Renal pelvis (tissue), 4 donors: Measurements from ENCODE around the gene DENND6B. TPM values are rescaled to one million over a fixed set of nuclear protein-coding genes. Genes with fewer than 3 reads are reported as not detected.
"Not testable (repeated sequence)": the region's sequence is repeated elsewhere in the genome, so short reads cannot be mapped to it uniquely, and the experiment has no call there.

Experiments used
- DNase-seq: peaks from one replicate; pipeline ENCODE4 v3.0.0-alpha.2; 2013
- polyA plus RNA-seq, 3 donors: library from polyadenylated mRNA; unstranded; fragments of 120-200 nt; gene quantifications; one replicate each; pipeline ENCODE4 v1.2.1, GENCODE V29; 2013; ENCODE audit not compliant: insufficient read length in 3 of 3

DENND6B gene
- polyA plus RNA-seq, 3 donors = 13.9 to 18.7 (median 18.5) TPM

- DNase-seq = no peak
Measured at GRCh38 chr22:50274311-50274710, 52.5 kb downstream of the DENND6B start.

DNA sequence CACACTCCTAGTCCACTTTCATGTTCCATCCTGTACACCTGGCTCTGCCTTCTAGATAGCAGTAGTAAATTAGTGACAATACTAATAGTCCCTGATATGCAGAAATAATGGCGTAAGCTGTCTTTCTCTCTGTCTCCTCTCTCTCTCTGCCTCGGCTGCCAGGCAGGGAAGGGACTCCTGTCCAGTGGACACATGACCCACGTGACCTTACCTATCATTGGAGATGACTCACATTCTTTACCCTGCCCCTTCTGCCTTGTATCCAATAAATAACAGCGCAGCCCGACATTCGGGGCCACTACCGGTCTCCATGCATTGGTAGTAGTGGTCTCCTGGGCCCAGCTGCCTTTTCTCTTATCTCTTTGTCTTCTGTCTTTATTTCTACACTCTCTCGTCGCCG is 53.0 kb downstream of the DENND6B start:
- DNase-seq = not testable (repeated sequence)

GRCh38 chr22:50273352-50273751 is 53.5 kb downstream of the DENND6B start:
- not testable (repeated sequence) for DNase-seq

- no peak for DNase-seq
Measured at GRCh38 chr22:50272044-50272802, 54.6 kb downstream of the DENND6B start.

- DNase-seq = no peak
Measured at GRCh38 chr22:50271519-50271970, 55.3 kb downstream of the DENND6B start.

DNA sequence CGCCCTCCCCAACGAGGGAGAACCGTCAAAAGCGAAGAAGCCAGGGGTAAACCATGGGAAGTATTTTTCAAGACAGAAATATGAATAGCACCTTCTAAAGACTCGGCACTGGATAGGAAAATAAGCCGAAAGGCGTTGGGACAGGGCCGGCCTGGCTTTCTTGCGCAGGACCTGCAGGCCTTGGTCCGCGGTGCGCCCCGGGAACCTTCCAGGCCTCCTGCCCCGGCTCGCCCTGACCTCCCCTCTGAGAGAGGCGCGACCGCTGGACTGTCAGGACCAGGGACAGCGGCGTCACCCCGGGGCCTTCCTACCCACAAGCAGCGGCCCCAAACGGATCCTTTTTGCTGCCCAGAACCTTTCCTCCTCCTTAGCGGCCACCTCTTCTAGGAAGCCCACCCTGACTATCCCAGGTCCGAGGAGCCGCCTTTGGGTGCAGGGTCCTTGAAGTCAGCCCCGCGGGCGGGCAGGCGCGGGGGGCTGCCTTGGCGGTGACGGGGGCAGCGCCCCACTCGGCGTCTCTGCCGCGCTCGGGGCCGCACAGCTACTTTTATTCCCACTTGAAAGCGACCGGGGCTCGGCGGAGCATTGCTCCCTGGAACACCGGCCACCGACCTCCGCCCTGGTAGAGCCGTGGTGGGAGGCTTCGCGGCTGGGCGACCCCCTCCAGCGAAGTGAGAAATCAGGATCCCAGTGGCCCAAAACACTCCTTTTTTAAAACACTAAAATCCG is 56.0 kb downstream of the DENND6B start:
- no peak for DNase-seq

DNA sequence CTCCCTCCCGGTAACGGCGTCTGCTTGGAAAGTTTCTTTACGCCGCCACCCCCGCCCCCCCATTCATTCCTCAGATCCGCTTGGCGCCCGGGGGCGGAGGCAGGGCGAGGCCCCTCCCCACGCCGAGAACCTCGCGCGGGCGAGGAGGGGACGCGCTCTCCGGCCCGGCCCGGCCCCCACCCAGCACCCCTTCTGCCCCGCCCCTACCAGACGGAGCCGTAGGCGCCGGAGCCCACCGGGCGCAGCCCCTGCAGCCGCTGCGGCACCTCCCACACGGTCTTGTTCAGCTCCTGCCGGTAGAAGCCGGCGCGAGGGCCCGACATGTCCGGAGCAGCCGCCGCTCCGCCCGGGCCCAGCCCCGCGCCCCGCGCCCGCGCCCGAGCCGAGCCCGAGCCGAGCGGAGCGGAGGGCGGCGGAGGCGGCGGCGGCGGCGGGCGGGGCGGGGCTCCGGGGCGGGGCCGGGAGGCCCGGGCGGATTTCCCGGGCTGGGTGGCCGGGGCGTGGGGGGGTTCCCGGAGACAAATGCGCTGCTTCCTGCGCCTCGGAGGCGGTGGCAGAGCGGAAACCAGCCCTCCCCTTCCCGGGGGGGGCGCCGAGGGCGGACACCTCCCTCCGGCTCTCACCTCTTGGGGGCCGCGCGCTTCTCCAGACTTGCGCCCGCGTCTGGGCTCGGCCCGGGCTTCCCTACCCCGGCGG is 56.7 kb downstream of the DENND6B start, which contains the start of gene MAPK11:
TSS of gene MAPK11 (minus strand) at position 411 of the 696 bp plus-strand sequence. CDS start at position 323, 88 bp downstream.
- DNase-seq = no peak

DNA sequence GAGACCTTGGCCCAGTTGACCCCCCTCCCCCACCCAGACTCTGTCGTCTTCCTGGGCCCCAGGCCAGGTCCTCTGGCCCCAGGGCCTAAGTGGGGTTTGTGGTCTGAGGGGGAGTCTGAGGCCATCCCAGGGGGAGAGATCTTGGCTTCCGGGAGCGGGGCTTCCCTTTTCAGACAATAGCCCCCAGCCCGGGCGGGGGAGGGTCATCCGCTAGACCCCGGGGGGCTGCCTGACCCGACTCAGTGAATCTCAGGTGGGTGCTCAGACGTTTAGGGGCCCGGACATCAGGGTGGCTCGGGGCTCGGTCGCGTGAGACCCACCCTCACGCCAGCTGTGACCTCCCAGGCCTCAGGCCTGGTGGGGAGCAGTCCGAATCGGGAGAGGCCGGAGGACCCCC is 57.2 kb downstream of the DENND6B start:
- DNase-seq = no peak

- no peak for DNase-seq
Measured at GRCh38 chr22:50268655-50269113, 58.1 kb downstream of the DENND6B start.

- no peak for DNase-seq
Measured at GRCh38 chr22:50267591-50268390, 59.0 kb downstream of the DENND6B start.

DNA sequence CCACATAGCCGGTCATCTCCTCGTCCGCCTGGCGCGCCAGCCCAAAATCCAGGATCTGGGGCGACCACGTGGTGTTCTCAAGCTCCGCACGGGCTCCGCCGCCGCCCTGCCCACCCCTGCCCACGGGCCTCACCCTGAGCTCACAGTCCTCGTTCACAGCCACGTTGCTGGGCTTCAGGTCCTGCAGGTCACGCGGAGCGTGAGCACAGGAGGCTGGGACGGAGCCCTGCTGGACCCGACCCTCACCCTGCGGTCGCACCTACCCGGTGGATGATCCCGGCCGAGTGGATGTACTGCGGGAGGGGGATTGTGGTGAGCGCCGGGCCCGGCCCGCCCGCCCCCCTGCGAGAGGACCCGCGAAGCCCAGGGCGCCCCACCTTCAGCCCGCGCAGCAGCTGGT is 59.8 kb downstream of the DENND6B start:
- no peak for DNase-seq

DNA sequence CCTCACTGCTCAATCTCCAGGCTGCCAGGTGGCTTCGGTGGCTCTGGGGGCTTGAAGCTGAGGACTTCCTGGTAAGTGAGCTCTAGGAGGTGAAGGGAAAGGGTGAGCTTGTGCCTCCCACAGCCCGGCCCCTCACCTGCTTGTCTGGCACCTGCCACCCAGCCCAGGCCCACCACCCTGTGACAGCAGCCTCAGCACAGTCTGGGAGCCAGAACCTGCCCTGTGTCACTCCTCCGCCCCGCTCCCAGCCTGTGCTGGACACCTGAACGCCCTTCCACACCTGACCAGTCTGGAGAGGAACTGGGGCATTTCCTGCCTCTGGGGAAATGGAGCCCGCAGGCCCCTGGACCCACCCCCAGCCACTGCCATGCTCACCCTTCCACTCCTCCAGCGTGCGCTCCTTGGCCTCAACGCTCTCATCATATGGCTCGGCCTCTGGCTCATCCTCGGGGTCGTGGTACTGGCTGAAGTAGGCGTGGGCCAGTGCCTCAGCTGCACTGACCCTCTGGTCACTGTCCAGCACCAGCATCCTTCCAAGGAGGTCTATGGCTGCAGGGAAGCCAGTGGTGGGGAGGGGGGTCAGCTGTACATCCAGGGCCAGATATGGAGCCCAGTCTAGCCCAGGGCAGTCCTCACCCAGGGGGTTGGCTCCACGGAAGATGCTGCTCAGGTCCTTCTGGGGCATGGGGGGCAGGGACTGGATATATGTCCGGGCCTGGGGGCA is 61.7 kb downstream of the DENND6B start:
- DNase-seq = no peak

GRCh38 chr22:50264104-50264745 is 62.6 kb downstream of the DENND6B start:
- DNase-seq = no peak

- no peak for DNase-seq
Measured at GRCh38 chr22:50262973-50263617, 63.7 kb downstream of the DENND6B start.

DNA sequence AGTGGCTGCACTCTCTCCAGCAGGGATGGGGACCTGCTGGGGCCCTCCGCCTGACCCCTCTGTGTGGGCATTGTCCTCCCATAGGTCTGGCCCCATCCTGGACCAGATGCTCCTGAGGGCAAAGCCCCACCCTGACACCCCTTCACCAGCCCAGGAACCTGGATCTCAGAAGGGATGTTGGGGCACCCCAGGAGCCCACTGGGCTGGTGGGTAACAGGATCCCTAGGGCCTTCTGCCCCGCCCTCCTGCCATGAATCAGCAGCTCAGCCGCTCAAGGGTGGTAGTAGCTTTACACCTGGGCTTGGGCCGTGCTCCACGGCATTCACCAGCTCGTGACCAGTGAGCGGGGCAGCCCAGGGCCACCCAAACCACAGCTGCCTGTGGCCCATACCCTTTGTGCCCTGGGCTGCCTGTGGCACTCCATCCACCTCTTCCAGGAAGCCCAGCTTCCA is 64.3 kb downstream of the DENND6B start:
- DNase-seq = no peak

DNA sequence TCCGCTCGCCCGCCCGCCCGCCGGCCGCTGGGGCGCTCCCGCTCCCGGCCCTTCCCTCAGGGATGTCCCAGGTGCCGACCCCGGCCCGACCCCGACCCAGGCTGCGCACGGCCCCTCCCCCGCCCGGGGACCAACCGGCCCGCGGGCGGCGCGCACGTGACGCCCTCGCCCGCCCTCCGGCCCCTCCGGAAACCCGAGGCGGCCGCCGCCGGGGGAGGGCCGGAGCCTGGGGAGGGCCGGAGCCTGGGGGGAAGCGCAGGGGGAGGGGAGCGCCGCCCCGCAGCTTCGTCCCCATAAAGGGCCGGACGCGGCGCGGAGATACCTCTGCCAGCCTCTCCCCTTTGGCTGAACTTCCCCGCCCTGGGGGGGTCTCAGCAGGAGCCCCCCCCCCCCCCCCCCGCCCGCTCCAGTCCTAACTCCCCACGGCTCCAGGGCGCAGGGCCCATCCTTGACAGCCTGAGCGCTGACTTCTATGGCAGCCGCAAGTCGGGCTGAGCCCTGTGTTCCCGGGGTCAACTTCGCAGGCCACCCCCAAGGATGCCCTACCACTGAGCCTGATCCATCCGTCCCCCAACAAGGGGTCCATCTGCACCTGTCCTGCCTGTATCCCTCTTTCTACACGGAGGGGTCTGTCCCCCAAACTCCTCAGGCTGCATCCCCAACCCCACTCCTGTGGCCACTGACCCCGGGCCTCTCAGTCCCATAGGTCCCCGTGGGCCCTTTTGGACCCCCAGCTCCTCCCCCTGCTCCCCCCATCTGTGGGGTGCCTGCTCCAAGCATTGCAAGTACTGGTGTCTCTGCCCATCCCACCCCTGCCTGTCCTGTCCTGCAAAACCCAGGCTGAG is 65.0 kb downstream of the DENND6B start, which contains the start of gene MAPK12:
TSS of gene MAPK12 (minus strand) at position 69 of the 845 bp plus-strand sequence. CDS start 174 bp downstream, outside the sequence.
- no peak for DNase-seq

GRCh38 chr22:50260801-50261614 is 65.8 kb downstream of the DENND6B start:
- DNase-seq = no peak

GRCh38 chr22:50260434-50260800 is 66.4 kb downstream of the DENND6B start:
- DNase-seq = no peak
